GM12875 (cell line): Measurements from ENCODE around the gene DENND1A.

Experiments used
- H3K4me3 ChIP-seq: one replicate; pipeline ENCODE4 v1.5.1; 2011; ENCODE audit warnings: low read depth, low read length, control low read depth
- TF ChIP-seq, protein P1 (sequence below): IDR thresholded peaks from 2 replicates; pipeline ENCODE4 v1.5.1; 2011; ENCODE audit warnings: low read depth, mild to moderate bottlenecking, control low read depth, inconsistent platforms, low read length, moderate library complexity, borderline replicate concordance; ENCODE audit not compliant: insufficient read depth

DENND1A gene

DNA sequence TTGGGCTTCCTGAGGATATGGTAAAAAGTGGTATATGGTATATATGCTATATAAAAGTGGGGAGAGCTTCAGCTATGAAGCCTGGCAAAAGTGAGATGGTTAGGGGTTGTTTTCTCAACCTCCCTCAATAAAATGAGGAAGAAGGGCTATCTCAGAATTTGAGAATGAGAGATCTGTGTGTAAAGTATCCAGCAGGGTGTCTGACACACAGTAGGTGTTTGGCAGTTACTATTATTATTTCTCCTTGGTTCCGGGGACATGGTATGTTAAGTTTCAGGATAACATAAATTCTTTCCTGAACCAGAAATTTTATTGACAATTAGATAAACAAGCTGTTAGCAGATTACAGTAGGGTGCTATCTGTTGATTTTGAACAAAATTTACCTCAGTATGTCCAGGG lies 94.1 kb downstream of the DENND1A start:
- no peak overlapping the region for H3K4me3 ChIP-seq
- TF ChIP-seq, protein P1, sequence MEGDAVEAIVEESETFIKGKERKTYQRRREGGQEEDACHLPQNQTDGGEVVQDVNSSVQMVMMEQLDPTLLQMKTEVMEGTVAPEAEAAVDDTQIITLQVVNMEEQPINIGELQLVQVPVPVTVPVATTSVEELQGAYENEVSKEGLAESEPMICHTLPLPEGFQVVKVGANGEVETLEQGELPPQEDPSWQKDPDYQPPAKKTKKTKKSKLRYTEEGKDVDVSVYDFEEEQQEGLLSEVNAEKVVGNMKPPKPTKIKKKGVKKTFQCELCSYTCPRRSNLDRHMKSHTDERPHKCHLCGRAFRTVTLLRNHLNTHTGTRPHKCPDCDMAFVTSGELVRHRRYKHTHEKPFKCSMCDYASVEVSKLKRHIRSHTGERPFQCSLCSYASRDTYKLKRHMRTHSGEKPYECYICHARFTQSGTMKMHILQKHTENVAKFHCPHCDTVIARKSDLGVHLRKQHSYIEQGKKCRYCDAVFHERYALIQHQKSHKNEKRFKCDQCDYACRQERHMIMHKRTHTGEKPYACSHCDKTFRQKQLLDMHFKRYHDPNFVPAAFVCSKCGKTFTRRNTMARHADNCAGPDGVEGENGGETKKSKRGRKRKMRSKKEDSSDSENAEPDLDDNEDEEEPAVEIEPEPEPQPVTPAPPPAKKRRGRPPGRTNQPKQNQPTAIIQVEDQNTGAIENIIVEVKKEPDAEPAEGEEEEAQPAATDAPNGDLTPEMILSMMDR: no peak

DNA sequence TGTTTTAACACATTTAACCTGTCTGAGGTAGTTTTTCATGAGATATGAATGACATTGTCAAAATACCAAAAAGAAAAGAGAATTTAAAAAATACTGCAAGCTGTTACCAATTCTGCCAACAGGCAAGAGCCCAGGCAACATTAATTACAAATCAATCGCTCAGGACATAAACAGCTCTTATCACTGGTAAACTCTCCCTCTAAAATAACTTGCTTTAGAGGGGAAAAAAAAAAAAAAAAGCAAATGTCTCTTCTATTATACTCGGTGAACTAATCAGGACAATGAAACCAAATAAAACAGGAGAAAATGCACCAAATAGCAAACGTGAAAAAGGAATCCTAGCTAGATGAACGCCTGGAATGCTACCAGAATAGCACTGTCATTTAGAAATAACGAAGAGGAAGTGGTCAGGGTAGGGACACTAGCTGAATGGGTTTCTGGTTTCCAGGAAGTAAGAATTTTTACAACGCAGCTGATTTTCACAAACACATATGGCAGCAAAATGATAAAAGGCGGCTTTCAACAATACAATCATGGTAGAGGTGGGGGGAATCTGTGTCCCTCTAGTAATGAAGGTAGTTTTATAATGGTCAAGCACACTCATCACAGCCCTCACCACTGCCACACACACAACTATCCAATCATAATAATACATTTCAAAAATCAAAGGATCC lies 94.9 kb downstream of the DENND1A start:
- TF ChIP-seq, protein P1: no peak
- no peak overlapping the region for H3K4me3 ChIP-seq

DNA sequence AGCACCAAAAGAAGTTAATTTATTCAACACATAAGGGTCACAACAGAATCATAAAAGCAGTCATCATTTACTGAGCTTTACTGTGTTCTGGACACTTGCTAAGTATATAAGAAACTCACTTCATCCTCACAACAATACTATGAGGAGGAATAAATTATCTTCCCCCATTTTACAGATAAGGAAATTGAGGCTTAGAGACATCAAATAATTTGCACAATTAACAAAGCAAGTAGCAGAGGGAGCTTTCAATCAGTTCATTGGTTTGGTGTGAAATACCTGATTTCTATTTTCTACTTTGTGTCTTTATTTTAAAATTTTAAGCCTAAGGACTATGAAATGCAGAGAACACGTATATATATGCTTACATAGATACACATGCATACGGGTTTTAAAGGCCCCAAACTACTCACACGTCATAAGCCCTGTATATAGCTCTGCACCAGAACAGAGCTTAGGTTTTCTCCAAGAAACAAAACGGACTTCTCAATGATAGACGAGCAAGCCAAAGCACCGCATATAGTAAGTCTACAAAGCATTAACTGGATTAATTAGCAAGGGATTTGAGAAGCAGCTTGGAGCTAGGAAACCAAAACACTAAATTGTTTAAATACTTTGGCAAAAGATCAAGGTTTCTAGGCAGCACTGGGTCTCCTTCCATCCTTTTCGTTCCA lies 95.6 kb downstream of the DENND1A start:
- TF ChIP-seq, protein P1: no peak
- no peak overlapping the region for H3K4me3 ChIP-seq

DNA sequence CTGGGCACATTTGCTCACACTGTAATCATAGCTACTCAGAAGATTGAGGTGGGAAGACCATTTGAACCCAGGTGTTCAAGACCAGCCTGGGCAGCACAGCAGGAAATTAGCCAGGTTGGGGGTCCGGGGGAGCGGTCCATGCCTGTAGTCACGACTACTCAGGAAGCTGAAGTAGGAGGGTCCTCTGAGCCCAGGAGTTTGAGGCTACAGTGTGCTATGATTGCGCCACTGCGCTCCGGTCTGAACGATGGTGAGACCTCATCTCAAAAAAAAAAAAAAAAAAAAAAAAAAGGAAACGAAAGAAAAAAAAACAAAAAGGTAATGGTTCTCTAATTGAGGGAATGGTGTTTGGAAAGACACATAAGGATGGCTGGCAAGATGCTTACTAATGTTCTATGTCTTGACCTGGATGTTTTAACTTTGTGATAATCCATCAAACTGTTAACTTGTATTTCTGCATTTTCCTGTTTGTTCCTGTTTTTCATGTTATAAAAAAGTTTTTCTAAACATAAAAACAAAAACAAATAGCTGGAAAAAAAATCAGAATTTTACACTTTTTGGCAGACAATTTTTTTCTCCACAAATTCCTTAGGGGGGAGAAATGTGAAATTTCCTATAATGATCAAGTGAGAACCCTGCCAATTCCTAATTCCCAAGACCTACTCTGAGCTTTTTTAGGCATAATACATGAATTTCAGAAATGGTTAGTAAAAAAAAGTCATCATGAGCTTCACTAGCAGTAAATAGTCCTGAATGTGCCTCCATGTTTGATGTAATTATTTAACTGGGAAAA lies 96.9 kb downstream of the DENND1A start:
- TF ChIP-seq, protein P1: no peak
- no peak overlapping the region for H3K4me3 ChIP-seq

DNA sequence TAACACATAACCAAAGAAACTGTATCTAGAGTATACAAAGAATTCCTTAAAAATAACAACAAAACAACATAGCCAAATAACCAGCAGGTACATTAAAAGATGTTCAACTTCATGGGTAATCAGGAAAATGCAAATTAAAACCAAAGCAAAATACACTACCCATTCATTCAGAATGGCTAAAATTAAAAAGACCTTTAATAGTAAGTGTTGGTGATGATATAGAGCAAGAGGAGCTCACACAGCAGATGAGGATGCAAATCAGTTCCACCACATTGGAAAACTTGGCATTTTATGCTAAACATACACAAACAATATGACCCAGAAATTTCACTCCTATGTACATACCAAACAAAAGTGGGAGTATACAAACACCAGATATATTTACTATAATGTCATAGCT lies 97.8 kb downstream of the DENND1A start:
- TF ChIP-seq, protein P1: no peak
- H3K4me3 ChIP-seq: no peak overlapping the region

DNA sequence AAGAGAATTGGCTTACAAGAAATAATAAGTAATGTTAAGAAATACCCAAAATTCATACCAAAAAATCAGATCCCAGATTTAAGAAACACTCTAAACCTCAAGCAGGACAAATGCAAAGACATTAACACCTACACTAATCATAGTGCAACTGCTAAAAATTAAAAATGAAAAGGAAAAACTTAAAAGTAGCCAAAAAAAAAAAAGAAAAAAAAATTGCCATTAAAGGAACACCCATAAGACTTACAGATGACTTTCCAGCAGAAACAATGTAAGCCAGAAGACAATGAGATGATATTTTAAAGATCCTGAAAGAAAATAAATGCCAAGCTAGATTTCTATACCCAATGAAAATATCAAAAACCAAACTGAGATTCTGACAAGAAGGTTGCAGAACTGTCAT lies 101.5 kb downstream of the DENND1A start:
- TF ChIP-seq, protein P1: no peak
- no peak overlapping the region for H3K4me3 ChIP-seq
